ENCODE results near the gene SDK1. TPM values are rescaled to one million over a fixed set of nuclear protein-coding genes. Genes with fewer than 3 reads are reported as not detected.
A peak's percentile ranks its signal among the peaks of the same experiment; 100 is the strongest.

Gene SDK1
- total and polyA plus RNA-seq, 2 of the 8 experiments (the other 6 are each of a cell fraction or from before 2014, with no cell fraction given): 3.3 to 7.2 TPM

GRCh38 chr7:3544202-3544601 is 243.2 kb downstream of the SDK1 start:
- no peak for TF ChIP-seq SRF (IDR thresholded peaks at IDR 0.05; ENCODE audit: low read depth, low read length)
- peak; percentile 64 to 75 for TF ChIP-seq RAD21 (IDR thresholded peaks at IDR 0.05 in 1 of 2, conservative IDR thresholded peaks at IDR 0.05 in 1 of 2; ENCODE audit: low read depth in 2 of 2, low read length in 2 of 2)
- no peak for TF ChIP-seq EZH2 (IDR thresholded peaks at IDR 0.05; ENCODE audit: low read depth, low read length, severe bottlenecking)
- TF ChIP-seq KDM4A (IDR thresholded peaks at IDR 0.05; ENCODE audit: low read depth, low read length, severe bottlenecking): no peak
- TF ChIP-seq CREB1 (IDR thresholded peaks at IDR 0.05): no peak
- TF ChIP-seq TAF7 (optimal IDR thresholded peaks at IDR 0.05; ENCODE audit: borderline replicate concordance, low read depth, low read length): no peak
- TF ChIP-seq CTCF (IDR thresholded peaks at IDR 0.05; ENCODE audit: control extremely low read depth in 1 of 3, insufficient read depth in 1 of 3, low read depth in 1 of 3, low read length in 3 of 3): peak; percentile 74 to 88 (median 81)
- Histone ChIP-seq H3K4me3 (ENCODE audit: extremely low read depth in 1 of 4, insufficient read depth in 2 of 4, low read depth in 3 of 4, low read length in 4 of 4) (no peak overlapping the region), H4K5ac (ENCODE audit: insufficient read length, low read depth, low read length) (no peak overlapping the region), H2AFZ (ENCODE audit: low read length) (no peak overlapping the region), H3K4me2 (ENCODE audit: insufficient read depth in 1 of 2, low read depth in 2 of 2, low read length in 2 of 2) (no peak overlapping the region), H4K8ac (ENCODE audit: extremely low read depth, insufficient read depth, low read length) (no peak overlapping the region; the same call in 1 of the 2 replicates), H3K4ac (replicated peaks; ENCODE audit: insufficient read length, low read depth, low read length) (no peak overlapping the region), H3K4me1 (replicated peaks in 1 of 4; ENCODE audit: control insufficient read depth in 3 of 4, insufficient read depth in 4 of 4, low read length in 3 of 4) (peaks cover 0 to 7% (median 2%) of the 10 kb centered on the region in 4 experiments; a peak in 1 of 7 replicates), H3K9me3 (ENCODE audit: insufficient read depth in 2 of 2, low read depth in 1 of 2, low read length in 1 of 2) (no peaks in the 10 kb centered on the region), H2BK120ac (replicated peaks; ENCODE audit: low read depth, low read length) (no peak overlapping the region), H3K23me2 (ENCODE audit: low read depth, low read length) (no peaks in the 10 kb centered on the region), H4K20me1 (replicated peaks in 1 of 2; ENCODE audit: control insufficient read depth in 1 of 2, insufficient read depth in 2 of 2, low read length in 2 of 2) (no peaks in the 10 kb centered on the region), H2BK20ac (ENCODE audit: low read length) (no peak overlapping the region), H3K79me1 (ENCODE audit: low read depth, low read length) (no peaks in the 10 kb centered on the region), H2BK15ac (ENCODE audit: low read length) (no peak overlapping the region), H3K9ac (replicated peaks in 1 of 4; ENCODE audit: extremely low read depth in 1 of 4, low read depth in 3 of 4, low read length in 3 of 4) (no peak overlapping the region), H3K56ac (replicated peaks; ENCODE audit: insufficient read length, low read depth, low read length) (no peak overlapping the region), H3K23ac (ENCODE audit: insufficient read length) (no peak overlapping the region), H3K36me3 (ENCODE audit: control insufficient read depth in 2 of 4, insufficient read depth in 4 of 4, low read length in 3 of 4) (no peaks in the 10 kb centered on the region), H3K18ac (ENCODE audit: extremely low read depth, low read length) (no peak overlapping the region), H3K79me2 (ENCODE audit: control insufficient read depth in 1 of 2, insufficient read depth in 2 of 2, low read length in 2 of 2) (no peaks in the 10 kb centered on the region), H4K91ac (replicated peaks; ENCODE audit: insufficient read length, low read length) (no peak overlapping the region), H2BK12ac (ENCODE audit: low read depth, low read length) (no peak overlapping the region), H2AK5ac (ENCODE audit: low read depth, low read length) (no peak overlapping the region), H3K14ac (ENCODE audit: insufficient read length) (no peak overlapping the region), H2BK5ac (ENCODE audit: low read depth, low read length) (no peak overlapping the region), H3K27ac (ENCODE audit: low read depth, low read length) (no peak overlapping the region), H3K27me3 (replicated peaks in 1 of 4; ENCODE audit: control insufficient read depth in 3 of 4, extremely low read depth in 1 of 4, insufficient read depth in 3 of 4, low read length in 3 of 4) (no peaks in the 10 kb centered on the region)
- 60% methylated on average over 5 of the region's 5 CpGs; no CpG with 5 or more reads in 1 of the 2 experiments for WGBS, 2 experiments (ENCODE audit: extremely low coverage in 1 of 2, insufficient coverage in 1 of 2, insufficient read length in 1 of 2, insufficient replicate concordance in 2 of 2, low coverage in 1 of 2, low lambda C conversion rate in 2 of 2, missing lambda C conversion rate in 1 of 2)
- POLR2A ChIA-PET (ENCODE audit: partially characterized antibody): no interaction called here
- FAIRE-seq: peak; percentile 77
- peak in 1 of 2 experiments; percentile 60 for DNase-seq (ENCODE audit: low read depth in 1 of 2, low spot score in 2 of 2)
- CTCF ChIA-PET (ENCODE audit: partially characterized antibody): interaction anchor here (0.5 to 2.3 kb wide), 17 partner anchors 9 to 393 kb away, joined by 3 to 13 read pairs (median 4); no protein-coding TSS in a partner anchor
